Lung microvascular endothelial cell (primary cell): Measurements from ENCODE around the gene ULK3. TPM values are rescaled to one million over a fixed set of nuclear protein-coding genes. Genes with fewer than 3 reads are reported as not detected.

Experiments
- DNase-seq, 2 donors: peaks; one replicate each; pipeline versions ENCODE4 v3.0.0 to v3.0.0-alpha.2; 2010; ENCODE audit warnings: low read depth in 2 of 2
- total RNA-seq: library from RNA; depleted of rRNA; stranded (reverse); fragments of >200 nt; gene quantifications from 2 replicates; pipeline ENCODE4 v1.2.1, GENCODE V29; 2014

ULK3 gene
- total RNA-seq, 1 donor from 2014 or later = 19.4 TPM

DNA sequence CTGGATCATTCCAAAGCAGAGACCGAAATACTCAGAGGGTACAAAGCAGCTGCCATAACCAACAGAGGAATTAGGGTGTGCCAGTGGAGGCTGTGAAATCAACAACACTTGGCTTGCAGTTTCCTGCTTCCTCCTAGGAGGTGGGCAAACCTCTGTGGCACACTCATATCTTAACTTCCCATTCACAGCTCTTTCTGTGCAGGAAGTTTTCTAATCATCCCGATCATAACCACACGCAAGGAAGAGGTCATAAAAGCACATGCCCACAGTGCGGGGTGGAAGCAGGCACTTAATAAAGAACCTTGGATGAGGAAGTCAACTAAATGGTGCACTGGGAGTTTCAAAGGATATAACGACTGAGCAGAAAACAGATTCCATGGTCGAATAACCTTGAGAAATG is 25.1 kb upstream of the ULK3 start:
- DNase-seq = peak in 1 of 2 donors; percentile 37

DNA sequence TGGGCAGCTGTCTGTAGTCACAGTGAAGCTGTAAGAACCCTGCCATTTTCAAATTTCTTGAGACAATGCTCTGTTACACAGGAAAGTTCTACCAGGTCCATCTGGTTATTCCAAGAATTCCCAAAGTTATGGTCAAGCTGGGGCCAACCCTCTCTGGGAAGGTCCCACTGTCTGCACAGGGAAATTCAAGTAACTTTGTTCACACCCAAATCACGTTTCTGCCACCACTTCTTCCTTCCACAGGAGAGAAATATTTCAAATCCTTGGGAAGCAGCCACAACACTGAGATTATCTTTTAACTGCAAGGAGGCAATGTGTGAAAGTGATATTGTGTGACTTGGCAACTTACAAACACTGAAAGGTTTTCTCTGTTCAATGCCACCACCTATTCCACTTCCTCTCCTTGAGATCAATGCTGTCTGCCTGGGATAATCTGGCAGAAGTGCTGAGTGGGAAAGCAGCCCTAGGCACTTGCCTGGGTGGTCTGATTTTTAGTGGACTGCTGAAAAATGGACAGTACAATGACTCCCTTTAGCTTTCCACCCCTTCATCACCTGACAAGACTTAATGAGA is 24.6 kb upstream of the ULK3 start:
- no peak for DNase-seq

DNA sequence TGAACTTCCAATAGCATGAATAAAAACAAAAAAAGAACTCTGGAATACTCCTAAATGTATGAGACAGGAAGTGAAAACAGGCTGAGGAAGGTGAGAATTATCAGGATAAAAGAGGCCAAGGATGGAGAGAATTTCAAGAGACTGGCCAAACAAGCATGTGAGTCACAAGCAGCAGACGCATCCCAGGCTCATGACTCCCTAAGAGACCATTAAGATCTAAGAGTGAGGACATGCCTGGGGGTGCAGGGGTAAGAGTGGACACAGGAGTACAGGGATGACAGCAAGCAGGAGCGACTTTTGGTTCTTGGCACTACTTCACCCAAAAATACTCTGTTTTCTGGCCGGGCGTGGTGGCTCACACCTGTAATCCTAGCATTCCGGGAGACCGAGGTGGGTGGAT is 23.1 kb upstream of the ULK3 start:
- DNase-seq = peak in 1 of 2 donors; percentile 52

DNA sequence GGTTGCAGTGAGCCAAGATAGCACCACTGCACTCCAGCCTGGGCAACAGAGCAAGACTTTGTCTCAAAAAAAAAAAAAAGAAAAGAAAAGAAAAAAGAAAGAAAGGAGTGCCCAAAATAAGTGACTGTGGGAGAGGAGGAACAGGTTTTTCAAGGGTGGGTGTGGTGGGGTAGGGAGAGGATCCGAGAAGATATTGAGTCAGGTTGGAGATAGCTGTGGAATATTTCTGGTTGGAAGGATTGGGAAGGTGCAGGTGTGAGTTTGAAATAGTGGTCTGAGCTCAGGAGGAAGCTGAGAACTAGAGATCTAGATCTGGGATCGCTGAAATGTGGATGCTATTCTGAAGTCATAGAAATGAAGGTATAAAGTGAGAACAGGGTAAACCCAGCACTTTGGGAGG is 22.4 kb upstream of the ULK3 start:
- no peak for DNase-seq

DNA sequence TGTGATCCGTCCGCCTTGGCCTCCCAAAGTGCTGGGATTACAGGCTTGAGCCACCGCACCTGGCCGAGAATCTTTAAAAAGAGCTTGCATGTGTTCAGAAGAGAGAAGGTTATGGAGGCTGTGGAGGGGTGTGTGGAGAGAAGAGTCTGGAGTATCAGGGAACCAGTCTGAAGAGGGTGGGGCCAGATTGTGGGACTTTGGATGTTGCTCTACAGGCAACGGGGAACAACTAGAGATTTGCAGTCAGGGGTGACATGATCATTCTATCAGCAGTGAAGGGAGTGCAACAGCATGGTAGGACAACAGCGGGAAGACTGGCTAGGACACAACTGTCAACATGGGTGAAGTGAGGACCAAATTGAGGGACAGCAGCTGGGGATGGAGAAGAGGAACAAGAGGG is 21.3 kb upstream of the ULK3 start:
- no peak for DNase-seq

DNA sequence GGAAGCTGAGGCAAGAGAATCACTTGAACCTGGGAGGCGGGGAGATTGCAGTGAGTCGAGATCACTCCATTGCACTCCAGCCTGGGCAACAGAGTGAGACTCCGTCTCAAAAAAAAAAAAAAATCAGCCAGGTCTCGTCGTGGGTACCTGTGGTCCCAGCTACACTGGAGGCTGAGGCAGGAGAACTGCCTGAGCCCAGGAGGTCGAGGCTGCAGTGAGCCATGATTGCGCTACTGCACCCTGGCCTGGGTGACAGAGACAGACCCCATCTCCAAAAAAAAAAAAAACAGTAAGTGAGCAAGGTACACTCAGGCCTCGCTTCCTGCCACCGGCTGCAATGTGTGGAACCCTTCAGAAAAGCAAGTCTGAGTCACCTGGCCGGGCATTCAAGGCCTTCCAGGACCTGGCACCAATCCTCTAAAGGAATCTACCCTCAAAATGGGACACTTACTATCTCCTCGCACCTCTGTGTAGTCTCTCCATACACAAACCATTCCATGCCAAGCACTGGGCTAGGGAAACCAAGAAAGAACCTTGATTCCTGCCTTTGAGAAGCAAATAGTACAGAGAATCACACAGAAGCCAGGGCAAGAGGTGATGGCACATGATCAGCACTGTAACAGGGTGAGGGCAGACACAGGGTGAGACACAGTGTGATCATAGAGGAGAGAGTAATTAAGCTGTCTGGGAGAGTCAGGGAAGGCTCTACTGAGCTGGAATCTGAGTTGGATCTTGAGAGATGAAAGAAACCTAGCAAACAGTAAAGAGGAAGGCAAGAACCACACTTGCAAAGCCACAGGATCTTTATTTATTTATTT is 20.5 kb upstream of the ULK3 start:
- DNase-seq = peak in 1 of 2 donors; percentile 33

DNA sequence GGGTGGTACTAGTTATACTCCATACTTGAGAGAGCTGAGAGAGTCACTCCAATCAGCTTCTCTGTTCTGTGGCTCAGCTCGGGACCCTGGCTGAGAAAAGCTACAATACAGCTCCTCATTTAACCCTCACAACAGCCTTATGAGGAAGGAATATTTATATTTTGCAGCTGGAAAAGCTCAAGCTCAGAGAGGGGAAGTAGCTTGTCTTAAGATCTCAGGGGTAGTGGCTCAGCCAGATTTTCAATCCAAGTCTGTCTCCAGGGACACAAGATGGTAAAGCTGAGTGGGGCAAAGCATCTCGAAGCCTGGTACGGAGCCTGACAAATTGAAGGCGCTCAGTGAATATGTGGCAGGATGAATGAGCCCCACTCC is 15.4 kb upstream of the ULK3 start:
- no peak for DNase-seq

DNA sequence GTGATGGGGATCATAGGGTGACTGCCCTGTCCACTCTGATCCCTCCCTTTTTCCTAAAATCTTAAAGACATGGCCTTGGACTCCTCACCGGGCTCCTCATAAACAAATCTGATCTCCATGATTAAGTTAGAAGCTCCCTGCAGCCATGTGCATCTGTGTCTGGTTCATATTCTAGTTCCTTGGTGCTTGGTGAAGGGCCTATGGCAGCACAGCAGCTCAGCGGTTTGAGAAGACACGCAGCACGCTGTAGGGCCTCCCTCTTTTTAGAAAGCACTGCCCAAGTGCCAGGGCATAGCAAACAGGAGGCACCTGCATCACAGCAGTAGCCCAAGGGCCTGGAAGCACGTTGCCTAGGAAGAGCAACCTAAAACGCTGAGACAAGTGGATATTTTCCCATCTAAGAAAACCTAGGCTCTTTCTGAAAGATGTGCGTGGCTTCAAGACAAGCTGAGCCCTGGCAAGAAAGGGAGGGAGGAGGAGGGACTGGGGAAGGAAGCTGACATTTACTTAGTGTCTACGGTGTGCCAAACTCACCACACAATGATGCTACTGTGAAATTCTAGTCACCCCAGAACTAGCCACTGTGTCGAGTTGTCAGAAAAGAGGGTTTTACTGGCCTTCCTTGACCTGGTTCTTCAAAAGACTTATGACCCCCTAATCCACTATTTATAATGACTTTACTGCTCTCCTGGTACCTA is 14.9 kb upstream of the ULK3 start:
- no peak for DNase-seq

DNA sequence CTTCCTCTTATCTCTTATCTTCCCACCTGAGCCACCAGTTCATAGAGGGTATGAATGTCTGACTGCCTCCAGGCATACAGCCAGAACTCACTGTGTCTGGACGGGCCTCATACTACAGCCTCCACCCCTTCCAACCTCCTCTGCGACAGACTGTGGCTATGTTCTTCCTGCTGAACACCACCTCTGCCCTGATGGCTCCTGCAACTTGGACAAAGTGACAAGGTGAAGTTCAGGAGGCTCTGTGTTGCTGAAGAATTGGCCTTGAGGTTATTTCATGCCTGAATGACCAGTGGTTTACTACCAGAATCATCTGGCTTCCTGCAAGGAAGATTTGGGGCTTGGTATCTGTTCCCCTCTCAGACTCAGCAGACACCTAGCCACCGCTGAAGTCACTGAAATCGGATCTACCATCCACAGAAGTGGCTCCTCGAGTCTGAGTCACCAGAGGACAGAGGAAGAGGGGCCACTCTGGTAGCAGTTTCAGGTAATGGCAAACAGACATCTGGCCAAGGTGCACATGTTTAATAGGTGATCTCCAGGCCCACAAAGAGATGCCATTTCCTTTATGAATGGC is 14.2 kb upstream of the ULK3 start:
- DNase-seq = no peak

DNA sequence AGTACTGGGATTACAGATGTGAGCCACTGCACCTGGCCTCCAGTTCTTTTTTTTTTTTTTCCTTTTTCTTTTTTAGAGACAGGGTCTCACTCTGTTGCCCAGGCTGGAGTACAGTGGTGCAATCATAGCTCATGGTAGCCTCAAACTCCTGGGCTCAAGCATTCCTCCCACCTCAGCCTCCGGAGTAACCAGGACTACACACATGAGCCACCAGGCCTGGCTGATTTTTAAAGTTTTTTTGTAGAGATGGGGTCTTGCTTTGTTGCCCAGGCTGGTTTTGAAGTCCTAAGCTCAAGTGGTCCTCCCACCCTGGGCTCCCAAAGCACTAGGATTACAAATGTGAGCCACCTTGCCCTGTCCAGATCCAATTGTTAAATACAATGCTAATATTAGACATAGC is 13.6 kb upstream of the ULK3 start:
- DNase-seq = no peak

DNA sequence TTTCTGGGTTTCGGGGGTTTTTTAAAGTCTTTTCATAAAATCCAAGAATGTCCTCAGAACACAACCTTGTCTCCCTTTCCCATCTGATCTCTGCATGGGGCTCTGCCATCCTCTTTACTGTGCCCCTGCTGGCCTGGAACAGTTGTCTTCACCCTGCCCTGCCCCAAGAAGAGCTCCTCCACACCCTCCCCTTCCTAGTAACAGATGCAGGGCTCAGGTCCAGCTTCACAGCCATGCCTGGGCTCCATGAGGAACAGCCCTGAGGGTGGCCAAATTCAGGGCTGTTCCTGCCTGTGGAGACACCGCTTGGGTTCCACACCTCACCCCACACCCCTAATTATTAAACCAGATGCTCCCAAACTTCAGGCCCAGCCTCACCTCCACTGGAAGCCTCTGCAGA is 12.9 kb upstream of the ULK3 start:
- DNase-seq = no peak

DNA sequence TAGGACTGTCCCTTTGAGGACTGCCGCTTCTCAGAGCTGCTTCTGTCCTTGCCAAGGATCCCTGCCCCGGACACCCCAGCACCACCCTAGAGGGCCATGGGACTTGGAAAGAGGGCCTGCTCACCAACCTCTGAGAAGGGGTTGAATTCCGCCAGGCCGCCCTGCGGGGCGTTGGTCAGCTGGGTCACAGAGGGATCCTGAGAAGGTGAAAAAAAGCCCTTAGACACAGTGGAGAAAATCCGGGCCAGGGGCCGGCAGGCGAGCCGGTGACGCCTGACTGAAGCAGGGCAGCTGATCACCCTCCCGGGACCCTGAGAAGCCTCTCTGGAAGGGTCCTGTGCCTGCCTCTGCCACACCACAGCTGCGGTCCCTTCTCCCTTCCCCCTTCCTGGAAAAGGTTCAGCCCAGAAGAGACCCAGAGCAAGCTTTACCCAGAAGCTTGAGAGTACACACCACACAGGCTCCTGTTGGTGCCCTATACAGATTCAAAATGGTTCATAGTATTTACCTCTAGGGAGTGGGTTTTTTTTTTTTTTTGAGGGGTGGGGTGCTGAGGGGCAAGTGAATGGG is 11.6 kb upstream of the ULK3 start:
- DNase-seq = no peak

DNA sequence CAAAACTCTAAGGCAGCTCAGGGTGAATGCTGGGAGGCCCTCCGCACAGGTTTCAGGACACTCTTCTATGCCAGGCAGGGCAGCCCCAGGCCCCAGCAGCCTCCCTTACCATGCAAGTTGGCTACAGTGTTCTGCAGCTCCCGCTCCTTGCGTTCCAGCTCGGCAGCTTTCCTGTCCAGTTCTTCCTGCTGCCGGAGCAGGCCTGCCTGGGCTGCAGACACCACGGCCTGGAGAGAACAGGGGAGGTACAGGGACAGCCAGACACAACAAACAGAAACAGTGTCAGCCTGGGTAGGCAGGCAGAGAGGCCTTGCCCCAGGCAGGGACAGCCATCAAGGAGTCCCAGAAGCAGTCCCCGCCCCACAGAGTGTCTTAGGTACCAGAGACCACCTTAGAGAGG is 9.0 kb upstream of the ULK3 start:
- no peak for DNase-seq

DNA sequence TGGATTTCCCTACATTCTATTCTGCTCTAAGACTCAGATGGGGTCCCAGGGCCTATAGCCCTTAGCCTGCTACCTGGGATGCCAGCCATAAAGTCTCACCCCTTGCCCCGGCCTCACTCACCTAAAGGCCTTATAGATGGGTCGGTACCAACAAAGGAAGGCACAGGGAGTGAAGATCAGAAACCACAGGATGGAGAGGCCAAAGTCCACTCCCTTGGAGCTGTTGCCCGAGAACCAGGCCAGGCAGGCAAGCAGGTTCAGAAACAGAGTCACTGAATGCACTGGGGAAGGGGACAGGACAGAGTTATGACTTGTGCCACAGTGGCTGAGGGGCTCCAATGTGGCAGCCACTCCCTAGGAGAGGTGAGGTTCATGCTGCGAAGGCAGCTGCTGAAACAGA is 7.4 kb upstream of the ULK3 start:
- no peak for DNase-seq

DNA sequence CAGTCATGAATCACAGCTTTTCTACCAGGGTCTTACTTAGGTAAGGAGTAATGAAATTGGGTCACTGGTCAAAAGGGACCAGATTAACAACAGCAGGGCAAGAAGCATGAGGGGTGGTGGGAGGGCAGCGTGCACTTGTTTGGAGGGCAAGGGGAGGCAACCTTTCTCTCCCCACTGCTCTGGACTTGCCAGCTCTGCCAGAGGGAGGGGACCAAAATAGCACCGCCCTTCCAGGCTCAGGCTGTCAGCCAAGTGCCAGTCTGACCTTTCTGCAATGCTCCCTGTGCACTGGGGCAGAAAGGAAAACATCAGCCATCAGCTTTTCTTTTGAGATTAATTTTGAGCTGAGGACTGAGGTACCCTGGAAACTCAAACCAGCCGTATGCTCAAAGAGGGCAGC is 4.5 kb upstream of the ULK3 start:
- DNase-seq = no peak

DNA sequence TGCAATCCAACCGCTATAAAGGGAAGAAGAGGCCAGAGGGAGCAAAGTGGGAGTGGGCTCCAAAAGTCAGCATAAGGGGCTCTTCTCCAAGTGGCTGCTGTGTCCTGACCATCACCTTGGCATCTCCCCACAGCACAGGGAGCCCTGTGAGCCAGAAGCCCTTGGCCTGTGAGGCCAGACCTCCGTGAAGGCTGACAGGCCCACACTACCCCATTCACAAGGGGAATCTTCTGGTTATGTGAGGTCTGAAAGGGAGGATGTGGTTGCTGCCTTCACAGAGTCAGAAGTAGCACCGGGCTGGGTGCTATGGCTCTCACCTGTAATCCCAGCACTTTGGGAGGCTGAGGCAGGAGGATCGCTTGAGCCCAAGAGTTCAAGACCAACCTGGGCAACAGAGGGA is 2.6 kb upstream of the ULK3 start:
- DNase-seq = no peak

DNA sequence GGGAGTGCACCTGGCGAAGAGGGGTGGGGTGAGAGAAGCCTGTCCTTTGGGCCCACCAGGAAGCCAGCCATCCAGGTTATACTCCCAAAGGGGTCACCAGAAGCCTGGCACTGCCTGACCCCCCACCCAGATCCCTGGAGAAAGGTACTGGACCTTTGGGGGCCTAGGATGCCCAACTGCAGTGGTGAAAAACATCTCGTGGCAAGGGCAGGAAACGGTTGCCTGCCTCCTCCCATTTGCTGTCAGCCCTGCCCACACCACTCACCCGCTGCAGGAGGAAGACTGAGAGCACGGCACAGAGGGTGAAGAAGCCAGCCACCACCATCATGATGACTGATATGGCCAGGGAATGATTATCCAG is 2.2 kb upstream of the ULK3 start:
- DNase-seq = no peak

DNA sequence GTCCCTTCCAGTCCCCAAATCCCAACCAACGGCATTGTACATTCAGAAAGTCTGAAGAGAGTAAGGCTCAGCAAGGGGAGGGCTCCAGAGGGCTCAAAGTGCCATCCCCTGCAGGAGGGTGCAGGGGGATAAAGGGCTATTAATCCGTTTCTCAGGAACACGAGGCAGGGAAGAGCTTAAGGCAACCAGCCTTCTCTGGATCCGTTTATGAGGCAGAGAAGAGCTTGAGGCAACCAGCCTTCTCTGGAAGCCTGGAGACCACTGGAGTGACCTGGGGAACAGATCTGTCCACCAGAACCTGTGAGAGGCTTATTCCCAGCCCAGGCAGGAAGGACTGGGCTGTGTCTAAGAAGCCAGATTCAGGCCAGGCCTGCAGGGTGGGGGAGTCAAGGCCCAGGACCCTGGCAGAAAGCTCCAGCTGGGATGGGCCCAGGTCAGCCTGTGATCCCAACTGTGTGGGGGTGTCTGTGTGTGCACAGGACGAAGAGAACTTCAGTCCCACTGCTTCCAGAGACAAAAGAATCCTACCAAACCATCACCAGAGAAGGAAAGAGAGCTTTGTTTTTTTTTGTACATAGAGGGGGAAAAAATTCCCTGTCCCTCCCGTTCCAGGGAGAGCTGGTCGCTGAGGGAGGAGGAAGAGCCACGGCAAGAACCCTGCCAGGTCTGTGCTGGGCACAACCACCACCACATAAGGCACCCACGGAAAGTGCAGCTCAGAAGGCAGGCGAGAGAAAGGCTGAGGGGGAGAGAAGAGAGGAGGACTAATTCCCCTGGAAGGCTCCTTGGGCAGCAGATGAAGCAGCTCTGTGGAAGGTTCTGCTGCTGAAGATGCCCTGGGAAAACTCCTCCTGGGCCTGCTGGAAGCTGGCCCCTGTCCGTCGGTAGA is 1.6 kb upstream of the ULK3 start:
- no peak for DNase-seq

DNA sequence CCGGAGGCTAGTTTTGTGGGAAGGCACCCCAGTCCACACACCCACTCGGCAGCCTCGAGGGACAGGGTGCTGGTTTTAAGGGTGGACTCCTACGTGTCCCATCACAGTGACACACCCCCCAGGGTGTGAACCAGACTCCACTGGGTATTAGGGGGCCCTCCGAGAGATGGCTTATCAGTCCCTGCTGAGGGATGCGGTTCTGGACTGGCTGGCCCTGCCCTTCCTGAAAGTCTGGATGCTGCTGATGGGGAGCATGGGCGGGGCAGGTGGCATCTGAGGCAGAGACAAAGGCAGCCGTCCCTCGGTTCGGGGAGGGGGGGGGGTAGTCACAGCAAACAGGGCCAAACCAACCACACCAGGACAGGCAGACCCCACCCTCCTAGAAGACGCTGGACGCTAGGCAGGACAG is 939 bp upstream of the ULK3 start:
- no peak for DNase-seq

DNA sequence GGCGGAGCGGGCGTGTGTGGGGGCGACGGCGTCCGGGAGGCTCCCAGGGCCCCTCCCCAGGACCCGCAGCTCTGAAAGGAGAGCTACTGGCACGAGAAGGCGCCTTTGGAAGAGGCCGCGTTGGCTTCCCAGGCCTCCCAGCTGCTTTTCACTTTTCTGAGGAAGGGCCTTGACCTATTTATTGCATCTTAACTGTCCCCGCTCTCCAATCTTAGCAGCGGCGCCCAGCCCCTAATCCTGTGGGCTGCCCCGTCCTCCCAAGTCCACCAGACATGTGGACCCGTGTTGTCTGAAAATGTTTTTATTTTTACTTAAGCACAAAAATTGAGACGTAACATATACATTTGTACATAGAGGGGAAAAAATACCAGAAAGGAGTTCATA is 481 bp upstream of the ULK3 start:
- DNase-seq = no peak

DNA sequence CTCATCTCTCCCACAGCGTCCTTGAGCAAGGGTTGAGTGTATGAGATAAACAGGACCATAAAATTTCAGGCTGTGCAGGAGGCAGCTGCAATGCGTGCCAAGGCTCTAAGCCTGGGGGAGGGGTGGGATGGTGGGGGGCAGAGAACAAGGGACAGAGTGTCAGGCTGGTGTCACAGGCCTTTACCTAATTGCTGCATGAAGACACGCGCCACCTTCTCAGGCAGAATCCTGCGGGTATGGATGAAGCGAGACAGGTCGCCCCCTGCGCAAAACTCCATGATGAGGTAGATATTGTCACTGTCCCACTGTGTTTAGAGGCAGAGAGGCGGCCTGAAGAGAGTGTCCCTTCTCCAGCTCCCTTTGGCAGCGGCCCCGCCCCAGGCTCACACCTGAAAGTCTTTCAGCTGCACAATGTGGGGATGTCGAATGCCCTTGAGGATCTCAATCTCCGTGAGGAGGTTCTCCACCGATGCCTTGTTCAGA is 1.0 kb downstream of the ULK3 start:
- no peak for DNase-seq
